Measurements from ENCODE around the gene GIGYF1.

Gene GIGYF1

DNA sequence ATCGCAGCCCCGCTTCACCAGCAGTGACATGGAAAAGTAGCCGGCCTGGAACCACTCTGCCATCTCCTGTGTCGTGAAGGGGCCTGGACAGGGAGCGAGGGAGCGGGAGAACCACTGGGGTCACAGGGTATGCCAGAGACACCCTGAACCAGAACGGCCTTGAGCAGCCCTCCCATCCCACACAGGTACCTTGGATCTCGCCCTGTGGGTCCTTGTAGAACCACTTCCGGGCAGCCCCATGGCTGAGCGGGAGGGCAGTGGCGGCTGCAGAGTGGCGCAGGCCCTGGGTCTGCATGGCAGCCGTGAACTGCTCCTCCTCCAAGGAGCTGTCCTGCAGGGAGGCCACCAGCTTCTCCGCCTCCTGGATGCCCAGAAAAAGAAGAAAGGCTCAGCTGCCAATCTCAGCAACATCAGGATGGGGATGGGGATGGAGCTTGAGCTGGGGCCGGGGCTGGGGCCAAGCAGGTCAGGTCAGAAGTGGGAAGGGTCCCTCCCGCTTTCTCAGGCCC, 9.5 kb downstream of the GIGYF1 start:
- DNase-seq (ENCODE audit: low read depth), result no peak

DNA sequence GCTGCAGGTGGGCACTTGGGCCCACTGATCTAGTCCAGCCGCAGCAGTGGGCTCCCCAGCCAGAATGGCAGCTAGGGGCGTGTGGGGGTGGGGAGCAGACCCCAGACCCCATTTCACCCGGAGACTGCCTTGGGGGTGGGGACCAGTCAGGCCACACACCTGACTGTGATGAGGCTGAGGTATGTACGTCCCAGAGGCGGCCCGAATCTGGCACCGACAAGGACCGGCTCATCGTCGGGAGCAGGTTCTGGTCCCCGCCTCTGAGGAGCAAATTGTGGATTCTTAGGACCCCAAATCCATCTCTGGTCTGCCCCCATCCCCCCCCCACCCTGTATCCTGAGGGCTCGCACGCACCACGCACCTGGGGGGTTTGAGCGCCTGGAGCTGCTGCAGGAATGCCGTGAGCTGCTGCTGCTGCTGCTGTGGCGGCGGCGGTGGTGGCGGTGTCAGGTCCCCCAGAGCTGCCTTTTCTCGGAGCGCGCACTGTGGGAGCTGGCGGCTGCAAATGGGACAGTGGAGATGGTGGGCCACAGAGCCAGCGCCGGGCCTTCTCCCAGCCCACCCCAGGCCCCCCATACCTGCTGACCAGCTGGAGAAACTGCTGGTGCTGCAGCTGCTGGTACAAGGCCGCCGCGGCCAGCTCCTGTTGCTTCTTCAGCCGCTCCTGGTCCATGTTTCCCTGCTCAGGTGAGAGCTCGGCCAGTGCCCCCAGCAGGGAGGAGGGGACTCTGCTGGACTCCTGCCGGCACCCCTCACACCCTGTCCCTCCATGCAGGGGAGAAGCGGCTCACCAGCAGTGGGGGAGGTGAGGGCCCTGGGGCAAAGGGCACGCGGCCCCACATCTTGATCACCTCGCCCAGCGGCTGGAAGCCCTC, 10.2 kb downstream of the GIGYF1 start:
- no peak for DNase-seq (ENCODE audit: low read depth)

DNA sequence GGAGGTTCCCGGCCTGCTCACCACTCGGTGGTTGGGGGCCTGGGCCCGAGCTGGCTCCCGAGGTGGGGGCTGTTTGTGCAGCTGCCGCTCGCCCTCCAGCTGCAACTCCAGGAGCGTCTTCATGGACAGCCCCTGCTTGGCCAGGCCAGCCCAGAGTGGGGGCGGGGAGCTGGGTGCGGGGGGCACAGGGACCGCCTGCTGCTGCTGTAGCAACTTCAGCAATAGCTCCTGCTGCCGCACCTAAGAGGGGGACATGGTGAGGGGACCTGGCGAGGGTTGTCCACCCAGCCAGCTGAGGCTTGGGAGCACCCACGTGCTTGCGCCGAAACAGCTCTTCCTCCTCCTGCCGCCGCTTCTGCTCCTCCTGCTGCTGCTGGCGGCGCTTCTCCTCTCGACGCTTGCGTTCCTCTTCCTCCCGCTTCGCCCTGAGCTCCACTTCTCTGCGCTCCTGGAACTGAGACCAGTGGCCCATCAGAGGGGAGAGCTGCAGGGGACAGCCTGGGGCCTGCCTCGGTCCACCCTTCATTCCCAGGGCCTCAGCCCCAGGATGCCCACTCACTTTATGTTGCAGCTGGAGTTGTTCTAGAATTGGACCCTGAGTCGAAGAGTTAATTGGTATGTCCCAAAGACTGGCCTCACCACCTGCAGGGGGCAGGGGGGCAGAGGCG, 10.9 kb downstream of the GIGYF1 start:
- DNase-seq (ENCODE audit: low read depth), result no peak

DNA sequence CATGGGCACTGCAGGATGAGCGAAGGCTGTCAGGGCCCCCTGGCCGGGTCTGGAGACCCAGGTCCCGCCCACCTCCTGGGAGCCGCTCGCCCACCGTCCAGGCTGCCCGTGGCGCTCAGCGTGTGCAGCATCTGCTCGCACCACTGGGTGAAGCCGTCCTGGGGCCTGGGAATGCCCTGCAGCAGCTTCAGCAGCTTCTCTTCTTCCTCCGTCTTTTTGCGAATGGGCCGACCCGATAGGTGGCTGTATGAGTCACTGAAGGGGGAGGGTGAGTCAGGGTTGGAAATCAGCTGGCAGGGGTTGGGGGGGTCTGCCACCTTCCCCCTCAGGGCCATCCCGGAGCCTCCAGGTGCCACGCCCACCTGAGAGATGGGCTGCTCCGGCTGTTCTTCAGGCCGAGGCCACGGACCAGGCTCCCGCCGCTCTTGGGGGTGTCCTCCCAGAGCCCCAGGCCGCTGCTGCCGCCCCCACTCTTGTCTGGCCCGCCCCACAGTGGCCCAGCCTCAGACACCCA, 11.8 kb downstream of the GIGYF1 start:
- DNase-seq (ENCODE audit: low read depth), result no peak

DNA sequence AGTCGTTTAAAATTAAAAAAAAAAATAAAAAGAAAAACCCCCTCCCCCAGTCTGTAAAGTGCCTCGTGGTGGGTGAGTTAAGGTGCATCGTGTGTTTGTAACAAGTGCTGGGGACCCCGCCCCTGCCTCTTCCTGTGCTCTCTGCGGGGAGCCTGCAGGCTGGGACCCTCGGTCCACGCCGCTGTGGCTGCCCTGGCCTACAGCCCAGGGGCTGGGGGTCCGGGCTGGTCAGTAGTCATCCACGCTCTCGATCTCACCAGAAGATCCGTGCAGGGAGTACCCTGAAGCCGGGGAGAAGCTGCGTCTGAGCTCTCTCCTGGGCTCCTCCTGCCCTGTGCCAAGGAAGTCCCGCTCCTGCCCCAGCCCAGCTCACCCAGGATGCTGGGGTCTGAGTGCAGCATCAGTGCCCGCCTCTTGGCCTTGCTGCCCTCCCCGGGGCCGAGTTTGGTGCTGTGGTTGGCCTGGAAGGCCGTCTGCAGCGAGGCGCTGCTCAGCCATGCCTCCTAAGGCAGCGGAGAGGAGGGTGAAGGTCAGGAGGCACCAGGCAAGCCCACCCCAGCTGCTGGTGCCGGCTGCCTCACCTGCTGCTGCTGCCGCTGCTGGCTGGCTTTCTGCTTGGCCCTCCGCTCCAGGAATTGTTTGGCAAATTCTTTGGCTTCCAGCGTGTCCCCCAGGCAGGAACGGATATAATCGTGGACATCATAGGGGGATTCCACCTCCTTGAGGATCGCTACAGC, 12.4 kb downstream of the GIGYF1 start:
- DNase-seq (ENCODE audit: low read depth), result no peak

DNA sequence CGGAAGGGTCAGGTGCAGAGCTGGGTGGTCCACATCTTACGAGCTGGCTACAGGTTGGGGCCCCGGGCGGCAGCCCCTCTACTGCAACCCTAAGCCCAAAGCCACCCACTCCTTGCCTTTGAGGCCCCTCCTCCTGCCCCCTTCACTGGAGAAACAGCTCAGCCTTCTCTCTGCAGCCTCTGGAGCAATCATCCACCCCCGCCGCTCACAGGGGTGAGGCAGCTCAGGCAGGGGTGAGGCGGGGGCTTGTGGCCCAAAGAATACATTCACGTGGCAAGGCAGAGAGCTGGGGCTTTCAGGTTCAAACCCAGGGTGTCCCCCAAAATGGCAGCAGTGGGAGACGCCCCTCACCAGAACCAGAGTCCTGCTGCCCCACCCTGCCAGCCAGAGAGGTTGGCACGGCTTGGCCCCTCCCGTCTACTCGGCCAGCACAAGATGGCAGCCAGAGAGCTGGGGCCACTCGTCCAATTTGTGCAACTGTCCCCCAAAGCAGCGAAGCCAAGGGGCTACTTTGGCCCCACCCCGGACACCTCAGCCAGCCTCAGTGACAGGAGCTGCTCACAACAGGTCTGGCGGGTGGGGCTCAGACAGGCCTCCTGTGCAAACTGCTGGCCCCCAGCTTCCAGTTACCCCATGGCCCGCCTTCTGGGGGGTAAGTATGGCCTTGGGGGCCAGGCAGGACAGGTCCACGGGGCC, 13.3 kb downstream of the GIGYF1 start:
- DNase-seq (ENCODE audit: low read depth), result no peak

DNA sequence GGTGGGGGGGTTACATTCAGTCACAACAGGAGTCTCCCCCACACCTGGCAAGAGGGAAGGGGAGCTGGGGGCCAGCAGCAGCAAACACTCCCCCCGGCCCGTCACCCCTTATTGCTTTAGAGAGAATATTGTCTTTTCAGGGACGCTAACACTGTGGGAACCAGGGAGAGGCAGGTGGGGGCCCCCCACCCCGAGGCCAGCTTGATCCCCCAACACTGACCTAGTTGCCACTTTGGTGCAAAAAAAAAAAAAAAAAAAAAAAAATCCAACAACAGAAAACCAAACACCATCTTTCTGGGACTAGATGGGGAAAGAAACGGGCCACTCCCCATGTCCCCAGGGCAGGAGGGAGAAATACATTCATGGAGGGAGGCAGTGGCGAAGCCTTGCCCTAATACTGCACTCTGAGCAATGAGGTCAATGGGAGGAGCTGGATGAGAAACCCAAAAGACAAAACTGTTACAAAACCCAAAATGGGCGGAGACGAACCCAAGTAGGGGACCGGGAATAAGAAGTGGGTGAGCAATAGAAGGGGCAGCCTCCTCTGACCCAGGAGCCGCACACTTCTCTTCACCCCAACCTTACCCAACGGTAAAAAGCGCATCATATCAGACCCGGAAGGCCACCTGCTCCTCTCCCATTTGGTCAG, 14.0 kb downstream of the GIGYF1 start:
- no peak for DNase-seq (ENCODE audit: low read depth)

DNA sequence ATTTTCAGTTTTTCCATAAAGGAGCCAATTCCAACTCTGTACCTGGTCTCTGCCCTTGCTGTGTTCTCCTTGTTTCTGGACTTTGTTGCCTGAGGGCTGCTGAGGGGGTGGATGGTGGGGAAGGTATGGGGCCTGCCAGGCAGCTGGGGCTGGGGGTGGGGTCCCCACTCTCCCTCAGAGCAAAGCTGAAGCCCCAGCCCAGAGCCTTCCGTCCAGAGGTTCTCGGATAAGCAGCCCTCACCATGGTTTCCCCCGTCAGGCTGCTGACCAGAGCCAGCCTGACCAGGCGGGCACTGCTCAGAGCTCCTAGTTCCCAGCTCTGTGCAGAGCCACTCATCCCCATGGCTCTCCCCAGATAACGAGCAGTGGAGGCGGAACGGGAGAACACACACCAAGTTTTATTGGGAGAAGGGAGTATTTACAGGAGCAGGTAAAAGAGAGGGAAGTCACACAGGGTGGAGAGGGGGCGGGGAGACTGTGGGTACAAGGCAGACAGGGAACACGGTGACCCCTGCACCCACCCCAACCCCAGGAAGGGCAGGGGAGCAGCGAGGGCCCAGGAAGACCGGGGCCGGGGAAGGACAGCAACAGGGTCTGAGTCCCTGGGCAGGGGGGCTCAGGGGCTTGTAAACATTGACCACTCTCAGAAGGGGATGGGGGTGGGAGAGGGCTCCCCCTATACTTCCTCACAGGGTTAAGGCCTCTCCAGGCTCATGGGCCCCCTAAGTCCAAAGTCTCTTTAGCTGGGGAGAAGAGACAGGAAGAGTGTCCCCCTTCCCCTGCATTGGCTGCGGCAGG, 14.7 kb downstream of the GIGYF1 start:
- no peak for DNase-seq (ENCODE audit: low read depth)

DNA sequence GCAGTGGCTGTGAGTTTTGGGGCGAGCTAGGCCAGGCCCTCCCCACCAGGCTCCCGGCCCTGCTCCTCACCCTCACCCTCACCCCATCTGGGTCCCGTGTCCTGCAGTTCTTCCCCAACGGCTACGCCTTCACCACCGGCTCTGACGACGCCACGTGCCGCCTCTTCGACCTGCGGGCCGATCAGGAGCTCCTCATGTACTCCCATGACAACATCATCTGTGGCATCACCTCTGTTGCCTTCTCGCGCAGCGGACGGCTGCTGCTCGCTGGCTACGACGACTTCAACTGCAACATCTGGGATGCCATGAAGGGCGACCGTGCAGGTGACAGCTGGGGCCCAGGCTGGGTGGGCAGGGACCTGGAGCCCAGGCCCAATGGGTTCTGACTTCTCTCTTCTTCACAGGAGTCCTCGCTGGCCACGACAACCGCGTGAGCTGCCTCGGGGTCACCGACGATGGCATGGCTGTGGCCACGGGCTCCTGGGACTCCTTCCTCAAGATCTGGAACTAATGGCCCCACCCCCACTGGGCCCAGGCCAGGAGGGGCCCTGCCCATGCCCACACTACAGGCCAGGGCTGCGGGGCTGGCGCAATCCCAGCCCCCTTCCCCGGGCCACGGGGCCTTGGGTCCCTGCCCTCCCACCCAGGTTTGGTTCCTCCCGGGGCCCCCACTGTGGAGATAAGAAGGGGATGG, 15.6 kb downstream of the GIGYF1 start:
- DNase-seq (ENCODE audit: low read depth), result no peak

DNA sequence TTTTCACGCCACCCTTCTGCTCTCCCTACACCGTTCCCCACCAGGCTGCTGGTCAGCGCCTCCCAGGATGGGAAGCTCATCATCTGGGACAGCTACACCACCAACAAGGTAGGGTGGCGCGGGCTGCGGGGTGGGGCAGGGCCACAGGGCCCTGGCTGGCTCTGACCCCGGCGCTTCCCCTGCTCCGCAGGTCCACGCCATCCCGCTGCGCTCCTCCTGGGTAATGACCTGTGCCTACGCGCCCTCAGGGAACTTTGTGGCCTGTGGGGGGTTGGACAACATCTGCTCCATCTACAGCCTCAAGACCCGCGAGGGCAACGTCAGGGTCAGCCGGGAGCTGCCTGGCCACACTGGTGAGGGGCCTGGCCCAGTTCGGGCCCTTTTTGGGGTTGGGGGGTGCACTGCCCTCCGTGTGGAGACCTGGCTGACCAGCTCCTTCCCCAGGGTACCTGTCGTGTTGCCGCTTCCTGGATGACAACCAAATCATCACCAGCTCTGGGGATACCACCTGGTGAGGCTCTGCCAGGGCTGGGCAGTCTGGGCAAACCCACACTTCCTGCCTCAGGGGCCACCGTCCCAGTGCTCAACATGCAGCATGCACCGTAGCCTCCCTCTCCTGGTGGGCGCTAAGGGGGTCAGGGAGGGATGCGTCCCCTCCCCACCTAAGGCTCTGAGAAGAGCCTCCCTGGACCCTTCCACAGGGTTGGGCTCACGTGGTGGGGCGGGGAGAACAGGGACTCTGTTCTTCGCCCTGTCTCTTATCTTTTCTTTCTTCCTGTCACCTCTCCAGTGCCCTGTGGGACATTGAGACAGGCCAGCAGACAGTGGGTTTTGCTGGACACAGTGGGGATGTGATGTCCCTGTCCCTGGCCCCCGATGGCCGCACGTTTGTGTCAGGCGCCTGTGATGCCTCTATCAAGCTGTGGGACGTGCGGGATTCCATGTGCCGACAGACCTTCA, 16.5 kb downstream of the GIGYF1 start:
- DNase-seq (ENCODE audit: low read depth), result no peak

DNA sequence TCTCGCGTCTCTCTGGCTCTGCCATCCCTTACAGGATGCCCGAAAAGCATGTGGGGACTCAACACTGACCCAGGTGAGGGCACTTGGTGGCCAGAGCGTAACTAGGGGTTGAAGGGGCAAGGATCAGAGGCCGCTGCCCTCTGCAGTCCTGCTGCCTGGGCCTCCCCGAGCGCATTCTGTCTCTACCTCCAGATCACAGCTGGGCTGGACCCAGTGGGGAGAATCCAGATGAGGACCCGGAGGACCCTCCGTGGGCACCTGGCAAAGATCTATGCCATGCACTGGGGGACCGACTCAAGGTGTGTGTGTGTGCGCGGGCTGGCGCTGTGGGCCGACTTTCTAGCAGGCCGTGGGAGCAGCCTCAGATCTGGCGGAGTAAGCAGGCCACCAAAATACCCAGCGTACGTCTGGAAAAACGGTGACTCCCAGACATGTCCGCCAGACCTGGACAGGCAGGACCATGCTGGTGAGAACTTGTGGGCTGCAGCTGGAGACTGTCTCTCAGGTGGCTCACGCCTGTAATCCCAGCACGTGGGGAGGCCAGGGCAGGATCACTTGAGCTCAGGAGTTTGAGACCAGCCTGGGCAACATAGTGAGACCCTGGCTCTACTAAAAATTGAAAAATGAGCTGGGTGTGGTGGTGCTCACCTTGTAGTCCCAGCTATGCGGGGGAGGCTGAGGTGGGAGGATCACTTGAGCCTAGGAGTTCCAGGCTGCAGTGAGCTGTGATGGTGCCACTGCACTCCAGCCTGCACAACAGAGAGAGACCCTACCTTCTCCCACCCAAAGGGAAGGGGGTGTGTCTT, 17.3 kb downstream of the GIGYF1 start:
- no peak for DNase-seq (ENCODE audit: low read depth)

DNA sequence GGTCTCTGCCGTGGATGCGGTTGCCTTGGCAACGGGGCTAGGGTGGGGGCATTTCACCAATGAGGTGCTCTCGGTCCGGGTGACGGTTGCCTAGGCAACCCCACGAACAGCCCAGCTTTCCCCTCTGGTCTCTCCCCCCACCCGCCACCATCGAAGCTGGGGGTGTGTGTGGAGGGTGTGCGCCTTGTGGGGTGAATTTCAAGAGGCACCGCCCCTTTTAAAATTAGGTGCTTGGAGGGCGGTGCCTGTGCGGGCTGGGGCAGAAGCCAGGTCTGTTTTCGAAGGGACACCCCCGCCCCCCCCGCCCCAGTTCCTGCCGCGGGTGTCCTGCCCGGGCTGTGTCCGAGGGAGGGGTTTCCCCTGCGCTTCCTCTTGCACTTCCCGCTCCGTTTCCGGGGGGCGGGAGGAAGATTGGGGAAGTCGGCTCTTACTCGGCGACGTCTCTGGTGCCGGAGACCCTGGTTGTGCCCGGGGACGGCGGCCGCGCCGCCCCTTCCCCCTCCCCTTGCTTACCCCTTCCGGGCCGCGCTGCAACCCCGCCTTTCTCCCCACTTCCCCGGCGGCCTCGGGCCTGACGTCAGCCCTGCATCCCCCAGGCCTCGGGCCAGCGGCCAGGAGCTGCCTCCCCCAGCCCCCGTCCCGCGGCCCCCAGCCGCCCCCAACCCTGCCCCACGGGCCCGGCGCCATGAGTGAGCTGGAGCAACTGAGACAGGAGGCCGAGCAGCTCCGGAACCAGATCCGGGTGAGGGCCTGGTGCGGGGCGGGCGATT, 18.3 kb downstream of the GIGYF1 start:
- peak; percentile 79 for DNase-seq (ENCODE audit: low read depth)

DNA sequence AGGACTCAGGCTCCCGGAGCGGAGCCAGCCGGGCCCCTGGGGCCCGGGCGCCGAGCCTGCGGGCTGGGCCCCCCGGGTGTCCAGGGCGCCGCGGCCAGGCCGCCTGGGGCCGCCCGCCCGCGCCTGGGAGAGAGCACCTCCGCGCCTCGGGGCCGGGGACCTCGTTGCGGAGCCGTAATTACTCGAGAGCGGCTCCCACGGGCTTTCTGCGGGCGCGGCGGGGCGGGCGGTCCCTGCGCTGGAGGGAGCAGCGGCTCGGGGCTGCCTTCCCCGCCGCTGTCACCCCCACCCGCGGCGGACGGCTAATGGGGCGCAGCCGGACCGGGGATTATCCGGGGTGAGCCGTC, 19.0 kb downstream of the GIGYF1 start:
- peak; percentile 27 for DNase-seq (ENCODE audit: low read depth)

DNA sequence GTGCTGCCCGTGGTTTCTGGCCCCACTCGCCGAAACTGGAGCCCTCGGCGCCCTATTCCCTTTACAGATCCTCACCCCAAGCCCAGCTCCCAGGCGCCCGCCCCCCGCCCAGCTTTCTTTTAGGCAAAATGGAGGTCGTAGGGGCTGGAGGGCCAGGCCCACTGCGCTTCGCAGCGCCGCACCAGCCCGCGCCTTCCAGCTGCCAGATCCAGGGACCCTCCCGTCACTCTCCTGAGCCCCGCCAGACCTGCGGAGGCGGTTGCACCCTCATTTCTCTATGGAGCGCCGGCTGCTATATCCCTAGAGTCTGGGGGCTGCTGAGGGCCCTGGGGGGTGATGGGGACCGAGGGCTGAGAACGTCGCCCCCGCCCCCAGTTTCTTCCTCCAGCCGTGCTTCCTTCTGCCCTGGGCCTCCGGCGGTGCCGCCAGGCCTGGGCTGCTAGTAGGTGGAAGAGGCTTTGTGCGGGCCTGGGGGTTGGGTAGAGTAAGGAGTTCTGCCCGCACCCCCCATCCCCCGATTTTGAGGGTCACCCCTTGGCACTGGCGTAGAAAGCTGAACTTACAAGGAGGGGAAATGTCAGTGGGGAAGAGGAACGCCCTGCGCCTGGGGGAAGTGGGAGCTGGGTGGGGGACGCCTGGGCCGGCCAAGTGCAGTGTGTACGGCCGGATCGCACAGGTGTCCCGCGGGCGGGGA, 19.5 kb downstream of the GIGYF1 start:
- DNase-seq (ENCODE audit: low read depth), result no peak

DNA sequence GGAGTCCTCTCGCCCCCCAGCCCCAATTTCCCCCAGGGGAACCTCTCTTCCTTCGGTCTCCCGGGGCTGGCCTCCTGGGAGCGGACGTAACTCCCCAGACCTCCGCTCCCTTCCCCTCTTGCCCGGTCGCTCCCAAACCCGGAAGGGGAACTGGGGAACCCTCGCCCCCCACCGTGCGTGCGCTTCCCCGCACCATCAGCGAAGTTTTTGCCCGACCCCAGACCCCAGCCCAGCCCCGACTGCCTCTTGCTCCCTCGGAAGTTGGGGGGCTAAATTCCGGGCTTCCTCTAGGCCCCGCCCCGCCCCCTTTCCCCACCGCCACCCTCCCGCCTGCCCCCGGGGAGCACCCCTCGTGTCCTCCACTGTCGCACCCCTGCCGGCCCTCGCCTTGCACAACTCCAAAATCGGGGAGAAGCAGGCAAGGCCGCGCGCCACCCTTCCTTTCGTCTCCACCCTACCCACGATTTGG, 20.1 kb downstream of the GIGYF1 start:
- DNase-seq (ENCODE audit: low read depth), result no peak

DNA sequence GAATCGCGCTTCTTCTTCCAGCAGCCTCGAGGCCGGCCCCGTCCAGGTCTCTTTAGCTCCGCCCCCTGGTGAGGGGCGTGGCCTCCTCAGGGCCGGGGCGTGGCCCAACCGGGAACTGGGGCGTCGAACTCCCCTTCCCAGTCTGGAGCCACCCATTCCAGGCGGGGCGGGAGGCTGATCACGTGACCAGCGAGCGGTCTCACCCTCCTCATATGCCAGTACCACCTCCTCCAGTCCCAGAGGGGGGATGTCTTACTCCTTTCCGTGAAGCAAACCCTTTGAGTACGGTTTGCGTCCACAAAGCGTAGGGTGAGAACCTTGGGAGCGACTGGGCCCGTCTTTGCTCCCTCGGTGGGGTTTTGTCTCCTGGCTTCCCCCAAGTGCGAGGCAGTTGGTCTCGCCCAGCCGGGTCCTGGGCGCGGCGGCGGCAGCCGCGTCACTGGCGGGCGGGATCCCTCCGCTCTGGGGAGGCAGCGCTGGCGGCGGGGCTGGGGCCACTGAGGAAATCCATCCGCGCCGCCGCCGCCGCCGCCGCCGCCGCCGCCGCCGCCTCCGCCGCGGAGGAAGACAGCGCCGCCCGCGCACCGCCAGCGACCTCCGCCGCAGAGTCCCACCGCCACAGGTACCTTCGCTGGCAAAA, 20.6 kb downstream of the GIGYF1 start, which contains the start of gene GNB2:
Gene GNB2 (plus strand): TSS at position 439 of the 640 bp plus-strand sequence. CDS start 2,526 bp downstream, outside the sequence.
- peak; percentile 93 for DNase-seq (ENCODE audit: low read depth)
